ENCODE data around the gene UBE2H.
A peak's percentile ranks its signal among the peaks of the same experiment; 100 is the strongest.
"Not testable (repeated sequence)": the region's sequence is repeated elsewhere in the genome, so short reads cannot be mapped to it uniquely, and the experiment has no call there.

The UBE2H gene

DNA sequence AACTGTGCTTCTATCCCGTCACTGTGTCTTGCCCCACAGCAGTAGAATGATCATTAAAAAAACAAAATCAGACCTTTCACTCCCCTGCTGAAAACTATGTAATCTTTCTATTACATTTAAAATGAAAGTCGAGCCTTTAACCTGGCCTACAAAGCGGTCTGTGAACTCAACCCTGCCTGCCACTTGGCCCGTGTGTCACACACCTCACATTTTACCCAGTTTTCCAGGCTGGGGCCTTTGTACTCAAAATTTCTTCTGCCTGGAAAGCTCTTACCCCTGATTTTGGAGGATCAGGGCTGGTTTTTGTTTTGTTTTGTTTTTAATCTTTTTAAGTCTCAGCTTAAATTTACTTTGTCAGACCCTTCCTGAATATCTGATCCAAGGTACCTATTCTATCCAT lies 82.1 kb downstream of the UBE2H start:
- no peak for DNase-seq (ENCODE audit: low read depth)

DNA sequence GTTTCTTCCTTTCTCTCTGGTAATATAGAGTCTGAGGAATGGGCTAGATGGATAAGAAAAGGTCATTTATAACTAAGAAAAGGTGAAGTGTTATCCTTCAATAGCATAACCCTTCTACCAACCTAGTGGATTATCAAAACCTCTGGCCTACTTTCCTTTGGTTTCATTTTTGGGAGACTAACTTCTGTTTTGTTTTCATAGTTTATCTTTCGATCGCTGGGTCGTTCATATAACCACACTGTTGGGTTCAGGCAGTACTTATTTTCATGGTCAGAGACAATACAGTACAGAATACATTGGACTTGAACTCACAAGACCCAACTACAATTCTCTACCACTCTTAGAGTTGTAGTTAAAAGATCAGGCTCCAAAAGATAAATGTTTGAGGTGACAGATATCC lies 86.5 kb downstream of the UBE2H start:
- DNase-seq (ENCODE audit: low read depth) = no peak

DNA sequence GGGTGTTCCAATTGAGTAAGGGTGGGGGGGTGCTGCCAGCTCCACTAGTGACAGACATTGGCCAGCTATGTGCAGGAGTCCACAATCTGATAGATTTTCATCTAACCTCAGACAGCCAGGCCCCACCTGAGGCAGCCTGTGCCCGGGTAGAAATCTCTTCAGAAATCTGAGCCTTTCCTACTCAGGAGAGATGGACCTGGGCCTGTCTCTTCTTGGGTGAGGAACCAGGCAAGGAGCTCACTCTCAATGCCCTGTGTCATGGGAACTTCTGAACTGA lies 86.9 kb downstream of the UBE2H start:
- DNase-seq (ENCODE audit: low read depth) = no peak

DNA sequence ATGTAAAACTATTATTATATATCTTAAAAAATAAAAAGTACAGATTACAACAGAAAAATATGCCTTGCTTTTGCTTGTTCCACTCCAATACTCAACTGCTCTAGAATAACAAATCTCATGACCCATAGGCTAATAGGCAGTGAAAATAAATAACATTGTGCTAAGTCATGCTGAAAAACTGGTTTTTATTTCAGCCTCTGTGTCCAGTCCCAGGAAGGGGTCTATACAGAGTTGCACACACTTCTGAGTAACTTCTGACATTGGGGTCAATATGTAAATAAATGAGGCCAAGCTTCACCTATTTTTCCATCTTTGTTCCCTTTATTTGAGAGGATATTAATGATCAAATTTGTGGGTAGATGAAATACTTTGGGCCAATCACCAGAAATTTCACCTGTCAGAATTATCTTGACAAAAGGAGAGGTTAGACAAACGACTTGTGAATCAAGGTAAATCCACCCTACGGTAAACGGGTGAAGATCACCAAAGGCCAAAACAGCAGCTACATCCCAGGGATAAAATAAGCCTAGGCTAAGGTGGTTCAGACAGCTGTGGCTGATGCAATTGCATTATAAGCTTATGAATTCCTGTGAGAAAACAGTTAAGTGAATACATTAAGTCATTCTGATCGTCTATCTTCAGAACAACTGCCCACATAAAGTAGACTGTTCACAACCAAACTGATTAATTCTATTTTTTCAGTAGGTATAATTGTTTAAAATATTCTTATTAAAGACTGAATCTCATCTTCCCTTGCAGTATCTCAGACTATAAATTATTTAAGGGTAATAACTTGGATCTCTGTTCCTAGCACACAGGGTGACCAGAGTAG lies 87.5 kb downstream of the UBE2H start:
- DNase-seq (ENCODE audit: low read depth) = no peak

DNA sequence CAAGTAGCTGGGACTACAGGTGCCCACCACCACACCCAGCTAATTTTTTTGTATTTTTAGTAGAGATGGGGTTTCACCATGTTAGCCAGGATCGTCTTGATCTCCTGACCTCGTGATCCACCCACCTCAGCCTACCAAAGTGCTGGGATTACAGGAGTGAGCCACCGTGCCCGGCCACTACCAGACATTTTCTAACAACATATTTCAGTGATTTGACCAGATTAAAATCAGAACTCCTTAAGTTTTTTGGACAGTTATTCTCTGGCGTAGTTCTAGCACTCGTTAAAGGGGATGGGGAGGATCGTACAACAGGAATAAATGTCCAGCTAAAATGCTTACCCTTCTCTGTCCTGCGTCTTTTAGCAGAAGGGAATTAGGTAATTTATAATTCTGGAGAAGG lies 88.1 kb downstream of the UBE2H start:
- DNase-seq (ENCODE audit: low read depth) = not testable (repeated sequence)

DNA sequence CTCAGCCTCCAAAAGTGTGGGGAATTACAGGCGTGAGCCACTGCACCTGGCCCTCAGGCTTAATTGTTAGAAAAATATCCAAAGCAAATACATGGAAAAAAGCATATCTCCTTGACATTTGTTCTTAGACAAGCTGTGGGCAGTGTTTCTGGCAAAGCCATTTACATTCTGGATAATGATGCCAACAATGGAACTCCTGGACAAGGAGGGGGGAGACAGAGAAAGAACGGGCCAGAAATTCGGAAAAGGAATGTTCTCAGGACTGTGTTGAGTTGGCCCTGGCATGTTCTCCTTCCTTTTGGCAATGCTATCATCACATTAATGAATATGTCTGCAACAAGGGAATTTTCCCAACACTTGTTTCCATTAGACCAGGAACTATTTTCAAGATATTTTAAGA lies 88.7 kb downstream of the UBE2H start:
- DNase-seq (ENCODE audit: low read depth) = no peak

DNA sequence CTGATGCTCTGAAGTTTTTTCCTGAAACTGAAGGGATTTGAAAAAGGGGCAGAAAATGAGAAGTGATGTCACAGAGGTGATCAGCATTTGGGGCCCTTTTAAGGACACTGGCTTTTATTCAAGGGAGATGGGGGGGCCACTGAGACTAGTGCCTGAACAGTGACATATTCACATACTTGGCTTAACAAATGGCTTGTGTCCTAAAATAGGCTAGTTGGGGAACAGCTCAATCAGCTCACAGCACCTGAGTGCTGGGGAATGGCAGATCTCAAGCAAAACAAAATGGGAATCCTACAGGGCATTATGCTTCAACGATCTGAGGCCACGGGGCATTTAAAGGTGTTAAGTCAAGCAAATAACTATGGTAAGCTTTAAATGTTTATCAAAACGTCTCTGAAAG lies 90.1 kb downstream of the UBE2H start:
- no peak for DNase-seq (ENCODE audit: low read depth)

DNA sequence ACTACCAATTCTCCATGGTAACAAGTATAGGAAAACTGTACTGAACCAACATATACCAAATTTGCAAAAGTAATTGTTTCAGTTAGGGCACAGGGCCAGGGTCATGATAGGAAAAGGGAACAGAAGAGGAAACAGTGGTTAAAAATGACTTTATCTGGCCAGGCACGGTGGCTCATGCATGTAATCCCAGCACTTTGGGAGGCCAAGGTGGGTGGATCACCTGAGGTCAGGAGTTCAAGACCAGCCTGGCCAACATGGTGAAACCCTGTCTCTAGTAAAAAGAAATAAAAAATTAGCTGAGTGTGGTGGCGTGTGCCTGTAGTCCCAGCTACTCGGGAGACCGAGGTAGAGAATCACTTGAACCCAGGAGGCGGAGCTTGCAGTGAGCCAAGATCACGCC lies 92.0 kb downstream of the UBE2H start:
- DNase-seq (ENCODE audit: low read depth) = not testable (repeated sequence)

DNA sequence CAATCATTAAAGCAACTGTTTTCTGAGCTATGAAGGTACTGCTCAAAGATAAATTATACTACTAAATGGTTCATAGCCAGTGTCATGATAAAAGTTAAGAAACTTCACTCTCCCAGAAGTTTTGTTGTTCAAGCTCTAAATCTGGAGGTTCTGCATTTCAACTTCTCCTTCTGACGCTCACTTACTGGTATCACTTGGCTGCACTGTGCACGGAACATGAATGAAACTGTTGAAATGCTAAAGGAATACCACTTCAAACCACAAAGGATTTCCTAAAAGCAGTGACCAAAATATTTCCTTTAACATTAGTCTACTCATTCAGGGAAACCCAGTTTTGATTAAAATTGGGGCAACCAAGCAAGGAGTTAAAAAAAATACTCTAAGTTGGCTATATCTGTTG lies 93.6 kb downstream of the UBE2H start:
- DNase-seq (ENCODE audit: low read depth) = no peak

DNA sequence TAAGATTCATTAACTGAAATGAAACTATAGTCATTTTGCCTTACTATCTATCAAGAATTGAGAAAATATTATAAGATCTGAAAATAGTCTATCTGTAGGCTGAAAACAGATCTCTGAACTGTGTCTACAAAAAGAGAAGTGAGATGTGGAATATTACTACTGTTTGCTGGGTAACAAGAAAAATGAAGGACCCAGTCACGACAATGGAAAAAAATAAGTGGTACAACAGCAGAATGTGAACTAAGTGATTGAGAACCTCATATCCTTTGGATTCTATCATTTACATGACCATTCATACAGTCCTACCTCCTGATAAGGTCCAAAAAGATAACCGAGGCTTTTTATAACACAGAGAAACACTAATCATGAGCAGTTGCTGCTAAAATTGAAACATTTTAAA lies 94.3 kb downstream of the UBE2H start:
- no peak for DNase-seq (ENCODE audit: low read depth)

DNA sequence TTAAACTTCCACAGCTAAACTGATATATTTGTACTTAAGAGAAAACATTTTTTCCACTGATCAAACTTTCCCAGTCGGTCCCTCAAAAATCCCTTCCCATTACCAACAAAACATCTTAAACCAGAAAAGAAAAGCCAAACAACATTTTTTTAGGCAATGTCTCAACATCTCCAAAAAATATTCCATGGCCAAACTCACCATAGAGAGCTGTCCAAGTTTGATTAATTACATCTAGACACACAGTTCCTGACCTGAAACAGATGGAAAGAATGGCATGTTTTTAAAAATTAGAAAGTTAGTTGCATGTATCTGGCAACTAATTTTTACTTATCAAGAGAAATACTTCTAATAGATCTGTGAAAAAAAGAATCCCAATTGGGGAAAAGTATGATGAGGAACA lies 95.4 kb downstream of the UBE2H start:
- DNase-seq (ENCODE audit: low read depth) = no peak

DNA sequence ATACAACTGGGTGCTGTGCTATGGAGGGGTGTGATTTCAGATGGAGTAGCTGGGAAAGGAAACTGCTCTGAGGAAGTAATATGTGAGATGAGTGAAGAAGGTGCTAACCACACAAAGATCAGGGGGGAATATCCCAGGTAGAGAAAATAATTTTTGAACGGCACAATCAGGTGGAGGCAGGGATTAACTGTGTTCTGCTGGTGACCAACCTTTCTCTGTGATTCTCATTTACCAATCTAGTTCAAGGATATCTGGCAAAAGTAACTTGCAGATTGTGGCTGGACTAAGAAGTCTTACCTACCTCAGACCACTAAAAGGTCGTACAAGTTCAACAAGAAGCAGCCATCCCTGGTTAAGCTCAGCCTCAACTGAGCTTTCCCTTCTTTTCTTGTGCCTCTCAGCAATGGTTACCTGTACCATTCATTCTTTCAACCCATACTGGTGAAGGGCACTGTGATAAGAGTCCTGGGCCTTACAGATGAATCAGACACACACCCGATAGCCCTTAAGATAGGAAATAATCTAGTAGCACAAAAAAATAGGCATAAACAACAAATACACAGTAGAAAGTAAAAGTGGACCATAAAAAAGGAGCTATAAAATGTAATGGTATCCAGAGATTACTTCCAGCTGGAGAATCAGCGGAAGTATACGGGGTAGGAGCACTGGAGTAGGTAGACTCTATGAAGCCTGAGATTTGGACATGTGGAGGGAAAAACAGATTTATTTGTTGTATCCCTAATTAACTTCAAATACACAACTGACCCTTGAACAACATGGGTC lies 96.6 kb downstream of the UBE2H start:
- no peak for DNase-seq (ENCODE audit: low read depth)

DNA sequence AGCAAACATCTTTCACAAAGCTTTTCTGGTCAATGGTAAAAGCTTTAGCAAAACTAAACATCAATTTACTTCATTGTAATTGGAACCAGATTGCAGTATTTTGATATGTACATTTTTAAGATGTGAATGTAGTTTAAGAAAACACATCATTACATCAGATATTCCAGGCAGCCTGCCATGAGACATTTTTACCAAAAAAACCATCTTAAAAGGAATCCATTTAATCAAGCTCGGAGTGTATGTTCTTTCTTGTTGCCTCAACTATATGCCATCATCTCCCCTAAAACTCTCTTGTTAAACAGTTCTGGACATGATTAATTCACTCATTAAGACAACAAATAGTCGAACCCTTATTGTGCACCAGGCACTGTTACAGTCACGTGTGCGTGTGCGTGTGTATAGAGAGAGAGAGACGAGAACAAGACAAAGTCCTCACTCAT lies 97.5 kb downstream of the UBE2H start:
- DNase-seq (ENCODE audit: low read depth) = peak; percentile 63

DNA sequence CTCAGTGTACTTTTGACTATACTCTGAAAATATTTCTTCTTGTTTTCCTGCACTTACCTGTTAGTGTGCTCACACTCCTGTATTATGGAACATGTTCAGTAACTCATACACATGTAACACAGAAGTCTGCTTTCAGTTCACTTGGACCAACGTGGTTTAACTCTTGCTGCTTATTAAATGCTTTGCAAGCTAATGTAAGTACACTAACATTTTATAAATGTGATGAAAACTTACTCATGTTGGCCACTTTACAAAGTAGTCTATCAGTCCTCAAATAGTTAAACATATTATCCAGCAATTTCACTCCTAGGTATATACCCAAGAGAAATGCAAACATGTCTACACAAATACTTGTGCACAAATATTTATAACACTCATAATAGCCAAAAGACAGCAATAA lies 98.4 kb downstream of the UBE2H start:
- DNase-seq (ENCODE audit: low read depth) = no peak

DNA sequence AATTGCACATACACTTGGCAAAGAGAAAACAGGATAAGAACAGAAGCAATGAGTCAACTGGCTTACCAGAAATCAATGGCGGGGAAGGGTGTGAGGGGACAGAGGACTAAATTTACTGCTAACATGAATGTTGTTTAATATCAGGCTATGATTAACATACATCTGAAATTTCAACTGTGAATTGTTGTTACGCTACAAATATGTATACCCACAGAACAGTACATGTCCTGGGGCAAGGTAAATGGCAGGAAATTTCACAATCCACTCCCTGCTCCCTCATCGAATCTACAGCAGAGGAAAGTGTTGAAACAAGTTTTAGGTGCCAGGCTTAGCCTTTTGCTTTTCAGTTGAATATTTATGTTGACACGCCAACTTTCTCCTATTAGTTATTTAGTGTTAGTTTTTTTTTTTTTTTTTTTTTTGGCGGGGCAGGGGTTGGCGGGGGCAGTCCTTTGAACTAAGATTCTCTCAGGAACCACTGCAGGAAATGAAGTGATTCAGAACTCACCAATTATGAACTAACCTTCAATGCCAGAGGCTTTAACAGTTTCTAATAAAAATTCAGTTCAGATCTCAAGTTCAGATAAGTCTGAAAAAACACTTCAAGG lies 99.0 kb downstream of the UBE2H start:
- DNase-seq (ENCODE audit: low read depth) = no peak

DNA sequence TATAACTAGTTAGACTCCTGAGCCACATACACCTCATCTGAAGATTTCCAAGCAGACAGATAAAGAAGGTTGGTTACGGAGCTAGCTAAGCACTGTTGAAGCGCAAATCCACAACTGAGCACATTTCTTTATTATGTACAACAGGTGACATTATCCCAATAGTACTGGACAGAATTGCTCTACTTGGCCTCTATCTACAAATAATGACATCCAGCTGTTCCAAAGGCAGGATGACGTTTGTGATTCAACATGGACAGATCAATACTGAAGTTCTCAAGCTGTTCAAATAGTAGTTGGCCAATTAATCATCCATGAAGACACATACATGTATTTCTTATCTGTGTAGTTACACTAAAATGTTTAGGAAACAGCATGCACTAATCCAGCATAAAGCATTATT lies 101.0 kb downstream of the UBE2H start:
- no peak for DNase-seq (ENCODE audit: low read depth)

DNA sequence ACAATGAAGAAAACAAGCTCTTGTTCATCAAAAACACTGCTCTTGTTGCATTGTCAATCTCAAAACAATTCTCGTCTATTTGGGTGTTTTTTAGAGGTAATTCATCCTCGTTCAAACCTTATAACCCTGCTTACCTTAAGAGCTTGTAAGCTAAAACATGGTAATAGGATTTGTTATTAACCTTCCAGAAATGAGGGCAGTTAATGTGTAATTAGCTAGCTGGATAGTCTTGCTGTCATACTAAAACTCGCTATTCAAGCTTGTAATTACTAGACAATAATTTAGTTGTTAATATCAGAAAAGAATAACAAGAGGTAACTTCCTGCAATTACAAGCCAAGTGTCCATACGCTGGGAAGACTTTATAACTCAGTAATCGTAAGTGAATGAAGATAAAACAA lies 101.6 kb downstream of the UBE2H start:
- no peak for DNase-seq (ENCODE audit: low read depth)

DNA sequence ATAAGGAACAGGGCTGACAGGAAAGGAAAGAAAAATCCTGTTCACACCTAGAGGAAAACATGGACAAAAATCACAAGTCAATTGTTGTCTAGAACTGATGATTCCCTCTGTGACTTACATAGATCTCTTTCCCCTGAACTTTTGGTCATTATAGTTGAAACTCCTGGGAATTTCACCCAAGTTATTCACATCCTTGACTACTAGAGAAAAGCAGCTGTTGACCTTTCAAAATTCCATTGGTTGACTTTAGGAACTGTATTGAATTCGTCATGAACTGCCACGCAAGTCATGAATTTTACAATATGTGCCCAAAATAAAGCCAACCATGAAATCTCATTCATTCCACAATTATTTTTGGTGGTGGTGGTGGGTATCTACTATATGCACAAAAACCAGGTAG lies 104.3 kb downstream of the UBE2H start:
- no peak for DNase-seq (ENCODE audit: low read depth)

DNA sequence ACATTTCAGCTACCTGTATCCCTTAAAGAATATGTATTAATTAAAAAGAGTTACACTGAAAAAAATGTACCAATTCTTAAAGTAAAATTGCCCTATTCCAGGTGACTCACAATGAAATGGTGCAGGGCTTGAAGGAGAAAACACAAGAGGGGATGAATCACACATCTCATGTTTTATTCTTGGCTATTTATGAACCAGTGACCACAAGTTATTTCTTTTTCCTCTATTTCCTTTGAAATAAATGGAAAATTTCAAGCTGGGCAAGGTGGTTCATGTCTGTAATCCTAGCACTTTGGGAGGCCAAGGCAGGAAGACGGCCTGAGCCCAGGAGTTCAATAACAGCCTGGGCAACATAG lies 106.8 kb downstream of the UBE2H start:
- DNase-seq (ENCODE audit: low read depth) = peak; percentile 71

DNA sequence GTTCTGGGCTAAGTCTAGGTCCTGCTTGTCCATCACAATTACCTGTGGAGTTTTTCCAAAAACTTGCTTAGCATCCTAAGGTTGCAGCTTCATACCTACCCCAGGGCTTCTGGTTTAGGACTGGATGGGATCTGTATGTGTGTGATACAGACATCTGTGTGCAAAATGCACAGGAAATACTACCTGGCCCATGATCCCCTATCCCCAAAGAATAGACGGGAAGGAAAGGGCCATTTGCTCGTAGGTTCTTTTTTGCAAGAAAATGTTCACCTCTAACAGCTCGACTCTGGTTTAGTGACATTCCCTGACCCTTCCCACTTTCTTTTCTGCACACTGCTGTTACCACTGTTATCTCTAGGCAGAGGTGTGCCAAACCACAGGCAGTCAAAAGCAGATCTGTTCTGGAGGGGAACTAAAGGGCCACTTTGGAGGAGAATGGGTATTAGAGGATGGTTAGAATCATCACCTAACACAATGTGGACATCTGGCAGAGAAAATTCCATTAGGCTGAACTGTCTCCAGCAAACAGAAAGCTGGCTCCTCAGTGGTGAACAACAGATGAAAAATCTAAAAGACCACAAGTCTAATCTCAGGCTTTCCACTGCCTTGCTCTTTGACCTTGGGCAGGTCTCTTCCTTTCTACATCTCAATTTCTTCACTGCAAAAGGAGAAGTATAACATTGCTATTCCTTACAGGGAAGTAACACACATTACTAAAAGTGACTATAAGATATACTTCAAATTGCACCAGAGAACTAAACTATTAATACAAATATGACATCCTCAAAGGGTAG lies 107.4 kb downstream of the UBE2H start:
- DNase-seq (ENCODE audit: low read depth) = peak; percentile 41

DNA sequence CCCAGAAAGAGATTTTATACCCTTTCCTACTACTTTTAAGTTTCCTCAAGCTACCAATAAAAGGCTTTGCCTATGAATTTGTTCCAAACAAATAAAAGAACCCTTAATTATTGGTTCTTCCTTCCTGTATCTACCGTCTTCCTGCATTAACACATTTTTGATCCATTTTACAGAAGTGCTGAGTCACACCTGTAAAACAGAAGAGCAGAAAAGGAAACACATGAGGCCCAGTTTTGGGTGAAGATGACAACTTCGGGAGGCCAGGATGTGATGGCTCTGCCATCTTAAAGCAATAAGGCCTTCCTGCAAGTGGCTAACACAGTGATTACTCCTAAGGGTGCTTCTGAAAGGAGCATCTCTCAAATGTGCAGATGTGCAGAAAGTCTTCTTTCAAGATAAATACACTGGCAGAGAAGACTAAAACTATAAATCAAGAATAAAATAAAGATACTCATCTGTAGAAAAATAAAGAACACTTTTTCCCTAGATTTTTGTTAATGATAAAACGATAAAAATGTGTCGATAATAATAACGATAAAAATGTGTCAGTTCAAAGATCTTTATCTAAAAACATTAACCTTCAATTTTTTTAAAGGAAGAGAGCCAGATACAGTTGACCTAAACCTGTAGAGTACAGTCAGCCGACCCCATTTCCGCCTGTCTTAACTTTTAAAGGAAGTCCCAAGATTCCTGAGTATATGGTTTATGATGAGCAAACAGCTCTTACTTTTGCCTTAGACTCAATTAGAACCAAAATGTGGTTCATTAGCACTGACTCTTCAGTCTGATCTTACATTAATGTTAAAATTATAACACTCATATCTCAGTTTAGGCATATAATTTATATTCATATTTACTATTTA lies 108.6 kb downstream of the UBE2H start:
- DNase-seq (ENCODE audit: low read depth) = no peak
